Activated T-cell treated with anti-CD3 and anti-CD28 coated beads, Interleukin-2, amount 50 U/mL, for 1 hour (primary cell): ENCODE measurements around the gene DCTPP1.
A peak's percentile ranks its signal among the peaks of the same experiment; 100 is the strongest.
"Not testable (repeated sequence)": the region's sequence is repeated elsewhere in the genome, so short reads cannot be mapped to it uniquely, and the experiment has no call there.

Source experiments
- DNase-seq: peaks from one replicate; pipeline ENCODE4 v3.0.0-alpha.2; 2020

The DCTPP1 gene

DNA sequence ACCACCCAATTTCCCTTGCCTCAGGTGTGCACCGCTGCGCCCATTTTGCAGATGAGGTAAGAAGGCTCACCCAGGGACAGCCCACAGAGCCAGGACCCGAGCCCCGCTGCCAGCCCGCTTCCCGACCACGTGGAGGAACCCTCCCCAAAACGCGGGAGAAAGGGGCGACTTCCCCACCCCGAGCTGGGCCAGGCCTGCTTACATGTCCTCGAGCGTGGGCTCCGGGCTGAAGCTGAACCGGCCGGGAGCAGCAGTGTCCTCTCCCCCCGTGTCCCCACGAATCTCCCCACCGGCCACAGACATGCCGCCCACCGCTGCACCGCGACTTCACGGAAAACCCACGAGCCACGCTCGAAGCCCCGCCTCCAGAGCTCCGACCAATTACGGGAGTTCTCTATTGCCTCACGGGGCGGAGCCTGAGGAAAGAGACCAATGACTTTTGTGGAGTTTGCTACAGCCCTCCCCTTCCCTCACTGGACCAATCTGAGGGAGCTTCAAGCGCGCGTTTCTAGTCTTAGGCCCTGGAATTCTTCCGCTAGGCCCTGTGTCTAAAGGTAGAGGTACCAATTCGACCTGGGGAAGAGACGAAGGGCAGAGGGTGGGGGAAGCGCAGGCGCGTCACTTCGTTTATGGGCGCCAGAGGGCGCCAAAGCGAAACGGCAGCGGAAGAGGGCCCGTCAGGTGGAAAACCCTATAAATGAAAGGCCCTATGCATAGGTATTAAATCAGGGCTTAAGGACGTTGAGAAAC lies at the start of gene DCTPP1:
DCTPP1 (minus strand) TSS at position 353 of the 750 bp plus-strand sequence; CDS start at position 303, 50 bp downstream.
- peak; percentile 92 for DNase-seq

DNA sequence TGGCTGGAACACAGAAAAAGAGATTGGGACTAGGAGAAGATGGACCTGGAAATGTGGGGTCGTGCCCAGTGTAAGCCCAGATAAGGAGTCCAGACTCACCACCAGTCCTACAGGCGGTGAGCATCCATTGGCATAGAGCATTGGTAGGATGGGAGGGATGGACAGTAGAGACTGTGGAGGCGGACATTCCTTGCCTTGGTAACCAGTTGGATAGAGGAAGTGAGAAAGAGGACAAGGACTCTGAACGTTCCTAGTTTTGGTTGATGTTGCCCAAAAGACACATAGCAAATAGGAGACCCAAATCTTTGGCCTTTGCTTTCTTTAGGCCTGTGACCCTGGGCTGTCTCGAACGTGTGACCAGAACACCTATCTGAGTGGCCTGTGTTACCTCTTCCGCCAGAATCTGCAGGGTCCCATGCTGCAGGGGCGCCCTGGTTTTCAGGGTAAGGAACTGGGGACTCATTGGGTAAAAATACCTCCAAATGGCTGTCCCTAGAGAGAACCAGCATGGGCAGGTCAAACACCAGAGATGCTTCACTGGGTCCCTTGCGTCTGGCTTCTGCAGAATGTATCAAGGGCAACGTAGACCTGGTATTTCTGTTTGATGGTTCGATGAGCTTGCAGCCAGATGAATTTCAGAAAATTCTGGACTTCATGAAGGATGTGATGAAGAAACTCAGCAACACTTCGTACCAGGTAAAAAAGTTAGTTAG lies 49.1 kb upstream of the DCTPP1 start:
- no peak for DNase-seq

DNA sequence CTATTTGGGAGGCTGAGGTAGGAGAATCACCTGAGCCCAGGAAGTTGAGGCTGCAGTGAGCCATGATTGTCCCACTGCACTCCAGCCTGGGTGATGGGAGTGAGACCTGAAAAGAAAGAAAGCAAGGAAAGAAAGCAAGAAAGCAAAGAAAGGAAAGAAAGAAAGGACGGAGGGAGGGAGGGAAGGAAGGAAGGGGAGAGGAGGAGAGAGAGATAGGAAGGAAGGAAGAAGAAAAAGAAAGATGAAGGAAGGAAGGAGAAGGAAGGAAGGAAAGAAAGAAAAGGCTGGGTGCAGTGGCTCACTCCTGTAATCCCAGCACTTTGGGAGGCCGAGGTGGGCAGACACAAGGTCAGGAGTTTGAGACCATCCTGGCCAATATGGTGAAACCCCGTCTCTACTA lies 47.9 kb upstream of the DCTPP1 start:
- not testable (repeated sequence) for DNase-seq

DNA sequence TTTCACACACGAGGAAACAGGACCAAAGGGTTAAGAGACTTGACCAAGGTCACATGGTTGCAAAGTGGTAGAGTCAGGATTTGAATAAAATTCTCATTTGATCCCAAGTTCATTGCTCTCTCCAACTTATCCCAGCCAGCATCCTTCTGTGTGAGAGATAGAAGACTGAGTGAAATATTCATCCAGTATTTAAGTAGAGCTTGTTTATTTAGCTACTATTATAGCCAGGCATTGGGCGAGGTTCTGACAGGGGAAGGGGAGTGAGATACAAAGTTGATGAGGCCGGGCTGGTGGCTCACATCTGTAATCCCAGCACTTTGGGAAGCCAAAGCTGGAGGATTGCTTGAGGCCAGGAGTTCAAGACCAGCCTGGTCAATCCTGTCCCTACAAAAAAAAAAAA lies 47.2 kb upstream of the DCTPP1 start:
- no peak for DNase-seq

DNA sequence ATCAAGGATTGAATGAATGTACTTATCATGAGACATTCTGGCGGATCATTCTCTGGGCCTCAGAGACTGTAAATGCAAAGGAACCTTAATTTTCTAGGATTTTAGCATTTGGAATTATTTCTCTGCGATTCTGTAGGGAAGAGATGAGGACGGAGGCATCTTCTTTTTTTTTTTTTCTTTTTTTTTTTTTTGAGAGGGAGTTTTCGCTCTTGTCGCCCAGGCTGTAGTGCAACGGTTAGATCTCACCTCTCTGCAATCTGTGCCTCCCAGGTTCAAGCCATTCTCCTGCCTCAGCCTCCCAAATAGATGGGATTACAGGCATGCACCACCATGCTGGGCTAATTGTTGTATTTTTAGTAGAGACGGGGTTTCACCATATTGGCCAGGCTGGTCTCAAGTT lies 44.9 kb upstream of the DCTPP1 start:
- no peak for DNase-seq

DNA sequence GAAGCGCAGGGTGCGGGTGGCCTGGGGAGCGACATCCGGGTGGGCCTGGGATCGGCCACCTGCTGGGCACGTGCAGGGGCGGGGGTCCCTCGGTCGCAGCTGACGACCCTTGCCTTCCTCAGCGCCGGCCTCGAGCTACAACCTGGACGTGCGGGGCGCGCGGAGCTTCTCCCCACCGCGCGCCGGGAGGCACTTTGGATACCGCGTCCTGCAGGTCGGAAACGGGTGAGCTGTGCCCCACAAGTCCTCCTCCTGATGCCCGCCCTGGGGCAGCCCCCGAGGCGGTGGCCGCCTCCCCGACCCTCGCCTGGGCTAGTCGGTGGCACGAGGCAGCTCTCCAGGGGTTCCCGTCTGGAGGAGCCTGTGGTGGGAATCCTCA lies 44.2 kb upstream of the DCTPP1 start:
- DNase-seq: no peak

DNA sequence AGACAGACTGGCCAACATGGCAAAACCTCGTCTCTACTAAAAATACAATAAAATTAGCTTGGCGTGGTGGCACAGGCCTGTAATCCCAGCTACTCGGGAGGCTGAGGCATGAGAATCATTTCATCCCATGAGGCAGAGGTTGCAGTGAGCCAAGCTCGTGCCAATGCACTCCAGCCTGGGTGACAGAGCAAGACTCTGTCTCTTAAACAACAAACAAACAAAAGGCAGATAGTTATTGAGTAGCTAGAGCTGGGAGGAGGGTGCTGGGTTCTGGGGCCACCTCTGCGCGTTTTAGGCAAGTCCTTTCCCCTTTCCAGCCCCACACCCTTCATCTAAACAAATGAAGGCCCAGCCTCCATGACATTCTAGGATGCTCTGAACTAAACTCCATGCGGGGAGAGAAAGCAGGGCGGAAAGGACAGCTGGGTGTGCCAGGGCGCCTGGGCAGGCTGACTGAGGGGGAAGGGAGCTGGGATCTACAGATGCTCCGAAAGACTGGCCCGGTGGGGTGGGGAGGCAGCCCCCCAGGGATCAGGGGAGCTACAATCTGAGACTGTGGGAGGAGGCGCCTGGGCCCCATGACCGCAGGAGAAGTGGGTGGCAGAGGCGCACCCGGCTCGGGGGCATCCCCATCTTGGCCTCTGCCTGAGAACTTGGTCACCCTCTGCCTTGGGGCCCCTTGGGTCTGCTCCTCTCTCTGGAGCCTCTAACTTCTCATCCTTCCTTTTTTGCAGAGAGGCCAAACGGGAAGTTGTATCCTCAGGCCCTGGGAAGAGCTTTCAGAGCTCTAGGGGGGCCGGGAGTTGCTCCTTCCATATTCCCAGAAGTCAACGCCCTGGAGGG lies 43.6 kb upstream of the DCTPP1 start:
- peak; percentile 58 for DNase-seq

DNA sequence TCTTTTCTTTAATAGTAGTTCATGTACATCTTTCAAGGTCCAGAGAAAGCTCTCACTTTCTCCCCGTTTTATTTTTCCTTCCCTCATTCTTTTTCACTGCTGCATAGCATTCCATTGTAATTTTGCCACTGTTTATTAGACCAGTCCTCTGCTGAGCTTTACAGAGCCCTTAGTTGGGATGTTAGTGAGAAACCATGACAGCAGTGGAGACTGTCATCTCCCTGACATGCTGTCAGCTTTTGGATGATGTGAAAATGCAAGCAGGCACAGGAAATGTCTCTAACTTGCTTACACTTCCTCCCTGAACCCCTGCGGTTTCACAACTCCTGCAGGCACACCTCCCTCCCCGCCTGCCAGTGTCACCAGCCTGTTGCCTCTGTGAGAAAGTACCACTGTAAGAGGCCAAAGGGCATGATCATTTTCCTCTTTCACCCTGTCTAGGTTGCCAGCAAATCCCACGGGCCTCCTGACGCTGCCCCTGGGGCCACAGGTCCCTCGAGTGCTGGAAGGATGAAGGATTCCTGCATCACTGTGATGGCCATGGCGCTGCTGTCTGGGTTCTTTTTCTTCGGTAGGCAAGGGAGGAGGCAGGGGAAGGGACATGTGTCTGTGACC lies 42.6 kb upstream of the DCTPP1 start, which contains the start of gene ITGAL:
ITGAL (plus strand) TSS at position 415 of the 615 bp plus-strand sequence; CDS start at position 511, 96 bp downstream.
- DNase-seq: peak; percentile 77

DNA sequence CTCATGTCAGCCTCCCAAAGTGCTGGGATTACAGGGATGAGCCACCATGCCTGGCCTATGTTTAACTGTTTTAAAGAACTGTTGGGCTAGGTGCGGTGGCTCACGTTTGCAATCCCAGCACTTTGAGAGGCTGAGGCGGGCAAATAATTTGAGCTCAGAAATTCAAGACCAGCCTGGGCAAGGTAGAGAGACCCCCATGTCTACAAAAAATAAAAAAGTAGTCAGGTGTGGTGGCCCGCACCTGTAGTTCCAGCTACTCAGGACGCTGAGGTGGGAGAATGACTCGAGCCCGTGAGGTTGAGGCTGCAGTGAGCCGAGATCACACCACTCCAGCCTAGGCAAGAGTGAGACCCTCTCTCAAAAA lies 40.8 kb upstream of the DCTPP1 start:
- no peak for DNase-seq

DNA sequence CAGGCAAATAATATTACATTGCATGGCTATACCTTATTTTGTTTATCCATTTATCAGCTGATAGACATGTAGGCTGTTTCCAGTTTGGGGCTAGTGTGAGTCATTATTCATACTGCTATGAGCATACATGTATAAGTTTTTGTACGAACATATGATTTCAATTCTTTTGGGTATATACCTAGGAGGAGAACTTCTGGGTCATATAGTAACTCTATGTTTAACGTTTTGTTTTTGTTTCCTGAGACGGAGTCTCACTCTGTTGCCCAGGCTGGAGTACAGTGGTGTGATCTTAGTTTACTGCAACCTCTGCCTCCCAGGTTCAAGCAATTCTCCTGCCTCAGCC lies 40.3 kb upstream of the DCTPP1 start:
- no peak for DNase-seq

DNA sequence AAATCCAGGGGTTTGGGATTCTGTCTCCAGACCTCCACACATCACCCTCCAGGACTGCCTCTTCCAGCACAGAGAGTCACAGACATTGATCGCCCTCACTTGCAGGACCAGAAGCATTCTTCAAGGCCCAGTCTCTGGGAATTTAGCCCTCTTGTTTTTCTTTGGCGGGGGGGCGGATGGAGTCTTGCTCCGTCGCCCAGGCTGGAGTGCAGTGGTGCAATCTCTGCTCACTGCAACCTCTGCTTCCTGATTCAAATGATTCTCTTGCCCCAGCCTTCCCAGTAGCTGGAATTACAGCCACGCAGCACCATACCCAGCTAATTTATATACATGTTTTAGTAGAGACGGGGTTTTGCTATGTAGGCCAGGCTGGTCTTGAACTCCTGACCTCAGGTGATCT lies 34.2 kb upstream of the DCTPP1 start:
- DNase-seq: no peak

DNA sequence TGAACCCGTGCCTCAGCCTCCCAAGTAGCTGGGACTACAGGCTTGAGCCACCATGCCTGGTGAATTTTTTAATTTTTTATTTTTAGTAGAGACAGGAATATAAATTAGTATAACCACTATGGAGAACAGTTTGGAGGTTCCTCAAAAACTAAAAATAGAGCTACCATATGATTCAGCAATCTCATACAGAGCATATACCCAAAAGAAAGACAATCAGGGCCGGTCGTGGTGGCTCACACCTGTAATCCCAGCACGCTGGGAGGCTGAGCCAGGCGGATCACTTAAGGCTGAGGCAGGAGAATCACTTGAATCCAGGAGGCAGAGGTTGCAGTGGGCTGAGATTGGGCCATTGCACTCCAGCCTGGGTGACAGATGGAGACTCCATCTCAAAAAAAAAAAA lies 31.6 kb upstream of the DCTPP1 start:
- DNase-seq: not testable (repeated sequence)

DNA sequence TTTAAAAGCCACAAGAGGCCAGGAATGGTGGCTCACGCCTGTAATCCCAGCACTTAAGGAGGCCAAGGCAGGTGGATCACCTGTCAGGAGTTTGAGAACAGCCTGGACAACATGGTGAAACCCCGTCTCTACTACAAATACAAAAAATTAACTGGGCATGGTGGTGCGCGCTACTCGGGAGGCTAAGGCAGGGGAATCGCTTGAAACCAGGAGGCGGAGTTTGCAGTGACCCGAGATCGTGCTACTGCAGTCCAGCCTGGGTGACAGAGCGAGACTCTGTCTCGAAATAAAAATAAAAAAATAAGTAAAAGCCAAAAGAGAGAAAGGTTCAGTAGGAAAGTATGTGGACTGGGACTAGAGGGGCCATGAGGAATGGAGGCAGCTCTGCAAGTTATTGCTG lies 29.6 kb upstream of the DCTPP1 start:
- no peak for DNase-seq

DNA sequence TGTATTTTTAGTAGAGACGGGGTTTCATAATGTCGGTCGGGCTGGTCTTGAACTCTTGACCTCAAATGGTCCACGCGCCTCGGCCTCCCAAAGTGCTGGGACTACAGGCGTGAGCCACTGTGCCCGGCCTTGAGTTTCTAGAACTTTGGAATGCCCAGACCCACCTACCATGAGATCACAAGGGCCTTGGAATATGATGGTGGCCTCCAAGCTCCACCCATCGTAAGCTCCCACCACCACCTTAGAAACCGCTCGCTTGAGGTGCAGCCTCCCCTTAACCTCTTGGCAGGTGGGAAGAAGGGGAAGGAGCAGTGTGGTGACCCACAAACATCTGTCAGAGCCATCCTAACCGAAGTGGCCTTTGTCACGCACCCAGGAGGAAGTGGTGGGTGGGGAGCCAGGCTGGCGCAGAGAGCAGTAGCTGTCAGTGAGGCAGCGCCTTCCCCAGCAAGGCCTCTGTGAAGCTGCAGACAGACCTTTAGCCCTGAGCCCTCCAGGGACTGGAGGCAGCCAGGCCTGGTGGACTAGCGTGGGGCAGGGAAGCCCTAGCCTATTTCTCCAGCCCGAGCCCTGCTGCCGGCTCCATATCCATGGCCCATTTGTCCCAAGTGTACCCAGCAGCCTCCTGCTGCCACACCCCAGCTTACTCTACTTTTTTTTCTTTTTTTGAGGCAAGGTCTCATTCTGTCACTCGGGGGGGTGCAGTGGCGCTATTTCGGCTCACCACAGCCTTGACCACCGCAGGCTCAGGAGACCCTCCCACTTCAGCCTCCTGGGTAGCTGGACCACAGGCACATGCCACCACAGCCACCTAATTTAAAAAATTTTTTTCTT lies 28.9 kb upstream of the DCTPP1 start:
- peak; percentile 69 for DNase-seq

DNA sequence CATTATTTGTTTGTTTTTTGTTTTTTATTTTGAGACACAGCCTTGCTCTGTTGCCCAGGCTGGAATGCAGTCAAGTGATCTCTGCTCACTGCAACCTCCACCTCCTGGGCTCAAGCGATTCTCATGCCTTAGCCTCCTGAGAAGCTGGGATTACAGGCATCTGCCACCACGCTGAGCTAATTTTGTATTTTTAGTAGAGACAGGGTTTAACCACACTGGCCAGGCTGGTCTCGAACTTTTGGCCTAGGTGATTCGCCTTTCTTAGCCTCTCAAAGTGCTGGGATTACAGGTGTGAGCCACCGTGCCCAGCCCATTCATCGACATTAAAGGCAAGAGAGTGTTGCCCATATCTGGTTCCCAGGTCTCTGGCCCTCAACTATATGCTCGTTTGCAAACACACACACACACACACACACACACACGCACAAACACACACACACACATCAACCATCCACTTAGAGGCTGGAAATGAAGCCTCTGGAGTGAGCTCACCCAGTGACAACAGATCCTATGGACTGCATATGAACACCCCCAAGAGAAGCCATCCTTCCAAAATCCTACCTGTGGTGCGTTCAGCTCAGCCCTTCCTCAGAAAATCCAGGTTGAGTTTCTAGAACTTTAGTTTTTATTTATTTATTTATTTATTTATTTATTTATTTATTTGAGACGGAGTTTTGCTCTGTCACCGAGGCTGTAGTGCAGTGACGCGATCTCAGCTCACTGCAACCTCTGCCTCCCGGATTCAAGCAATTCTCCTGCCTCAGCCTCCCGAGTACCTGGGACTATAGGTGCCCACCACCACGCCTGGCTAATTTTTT lies 28.1 kb upstream of the DCTPP1 start:
- no peak for DNase-seq

DNA sequence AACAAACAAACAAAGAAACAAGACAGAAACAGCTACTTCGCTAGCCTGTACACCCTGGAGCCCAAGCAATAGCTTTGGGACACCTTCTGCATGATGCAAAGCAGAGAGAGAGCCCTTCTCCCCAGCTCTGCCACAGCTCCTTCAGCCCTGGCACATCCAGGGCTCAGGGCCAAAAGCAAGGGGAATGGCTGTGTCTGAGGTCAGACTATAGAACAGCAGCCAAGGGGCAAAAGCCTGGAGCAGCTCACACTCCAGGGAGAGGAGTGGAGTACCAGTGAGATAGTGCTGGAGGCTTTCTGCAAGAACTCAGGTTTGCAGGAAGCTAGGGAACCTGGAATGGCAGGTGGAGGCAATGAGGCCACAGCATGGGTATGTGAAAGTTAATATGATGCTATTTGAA lies 27.4 kb upstream of the DCTPP1 start:
- no peak for DNase-seq

DNA sequence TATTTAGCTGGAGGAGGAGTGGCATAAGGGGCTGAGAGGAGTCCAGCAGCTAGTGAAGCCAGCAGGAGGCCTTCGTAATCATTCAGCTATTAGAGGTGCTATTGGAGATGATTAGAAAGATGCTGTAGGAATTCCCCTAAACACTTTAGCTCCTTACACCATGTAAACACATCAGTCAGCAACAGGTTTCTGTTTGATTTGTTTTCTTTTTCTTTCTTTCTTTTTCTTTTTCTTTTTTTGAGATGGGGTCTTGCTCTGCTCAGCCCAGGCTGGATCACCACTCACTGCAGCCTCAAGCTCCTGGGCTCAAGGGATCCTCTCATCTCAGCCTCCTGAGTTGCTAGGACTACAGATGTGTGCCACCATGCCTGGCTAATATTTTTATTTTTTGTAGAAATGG lies 26.5 kb upstream of the DCTPP1 start:
- no peak for DNase-seq

DNA sequence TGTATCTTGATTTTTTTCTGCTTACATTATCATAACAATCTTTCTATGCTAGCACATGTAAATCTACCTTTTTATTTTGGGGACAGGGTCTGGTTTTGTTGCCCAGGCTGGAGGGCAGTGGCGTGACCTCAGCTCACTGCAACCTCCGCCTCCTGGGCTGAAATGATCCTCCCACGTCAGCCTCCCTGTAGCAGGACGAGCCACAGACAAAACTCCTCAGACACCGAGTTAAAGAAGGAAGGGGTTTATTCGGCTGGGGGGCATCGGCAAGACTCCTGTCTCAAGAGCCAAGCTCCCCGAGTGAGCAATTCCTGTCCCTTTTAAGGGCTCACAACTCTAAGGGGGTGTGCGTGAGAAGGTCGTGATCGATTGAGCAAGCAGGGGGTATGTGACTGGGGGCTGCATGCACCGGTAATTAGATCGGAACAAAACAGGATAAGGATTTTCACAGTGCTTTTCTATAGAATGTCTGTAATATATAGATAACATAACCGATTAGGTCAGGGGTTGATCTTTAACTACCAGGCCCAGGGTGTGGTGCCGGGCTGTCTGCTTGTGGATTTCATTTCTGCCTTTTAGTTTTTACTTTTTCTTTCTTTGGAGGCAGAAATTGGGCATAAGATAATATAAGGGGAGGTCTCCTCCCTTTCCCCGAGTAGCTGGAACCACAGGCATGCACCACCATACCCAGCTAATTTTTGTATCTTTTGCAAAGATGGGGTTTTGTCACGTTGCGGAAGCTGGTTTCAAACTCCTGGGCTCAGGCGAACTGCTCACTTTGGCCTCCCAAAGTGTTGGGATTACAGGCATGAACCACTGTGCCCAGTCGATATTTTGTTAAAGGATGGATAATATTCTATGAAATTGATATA lies 23.1 kb upstream of the DCTPP1 start:
- DNase-seq: not testable (repeated sequence)

DNA sequence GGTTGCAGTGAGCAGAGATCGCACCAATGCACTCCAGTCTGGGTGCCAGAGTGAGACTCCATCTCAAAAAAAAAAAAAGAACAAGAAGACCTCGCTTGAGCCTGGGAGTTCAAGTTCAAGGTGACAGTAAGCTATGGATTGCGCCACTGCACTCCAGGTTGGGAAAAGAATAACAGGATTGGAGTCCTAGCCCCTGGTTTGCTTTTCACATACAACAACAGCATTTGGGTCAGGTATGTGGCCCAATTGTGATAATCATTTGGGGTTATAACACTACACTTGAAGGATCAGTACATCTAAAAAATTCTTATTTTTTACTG lies 19.2 kb upstream of the DCTPP1 start:
- DNase-seq: no peak

DNA sequence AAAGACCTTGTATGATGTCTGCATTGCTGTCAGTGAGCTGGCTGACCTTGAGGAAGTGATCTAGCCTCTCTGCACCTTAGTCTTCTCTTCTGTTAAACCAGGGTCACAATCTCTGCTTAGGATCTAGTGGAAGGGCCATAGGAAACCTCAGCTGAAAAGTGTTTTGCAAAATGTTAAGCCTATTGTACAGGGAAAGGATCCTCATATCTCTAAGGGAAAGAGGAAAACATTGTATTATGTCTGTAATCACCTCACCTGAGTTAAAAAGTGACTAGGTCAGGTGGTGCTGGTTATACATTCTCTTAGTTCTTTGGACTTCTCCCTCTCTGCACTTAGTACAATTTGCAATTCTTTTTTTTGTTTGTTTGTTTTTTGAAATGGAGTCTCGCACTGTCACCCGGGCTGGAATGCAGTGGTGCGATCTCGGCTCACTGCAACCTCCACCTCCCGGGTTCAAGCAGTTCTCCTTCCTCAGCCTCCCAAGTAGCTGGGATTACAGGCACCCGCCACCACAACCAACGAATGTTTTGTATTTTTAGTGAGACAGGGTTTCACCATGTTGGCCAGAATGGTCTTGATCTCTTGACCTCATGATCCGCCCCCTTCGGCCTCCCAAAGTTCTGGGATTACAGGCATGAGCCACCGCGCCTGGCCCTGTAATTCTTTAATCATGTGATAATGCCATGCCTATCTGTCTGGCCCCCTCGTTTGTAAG lies 17.8 kb upstream of the DCTPP1 start:
- no peak for DNase-seq
